ENCODE data around the gene CMTM5. TPM values are rescaled to one million over a fixed set of nuclear protein-coding genes. Genes with fewer than 3 reads are reported as not detected.

CMTM5 gene
- total RNA-seq, 2 experiments from 2014 or later, result not detected

DNA sequence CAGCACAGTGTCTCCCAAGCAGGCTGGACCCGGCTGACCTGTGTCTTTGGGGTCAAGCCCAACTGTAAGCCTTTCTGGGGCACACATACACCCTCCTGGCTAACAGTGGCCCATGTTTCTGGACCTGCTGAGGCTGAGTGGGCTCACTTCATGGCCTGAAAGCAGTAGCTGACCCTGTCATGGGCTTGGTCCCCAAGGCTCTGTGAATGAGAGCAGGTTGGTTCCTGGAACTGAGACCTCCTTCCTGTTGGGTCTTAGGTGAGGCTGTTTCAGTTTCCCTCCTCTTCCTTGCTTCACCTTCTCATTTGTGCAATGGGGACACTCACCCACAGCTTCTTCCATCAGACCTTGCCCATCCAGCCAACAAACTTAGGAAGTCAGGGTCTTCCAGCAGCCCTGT is 5.0 kb upstream of the CMTM5 start:
- peaks cover 22% of the 10 kb centered on the region for H3K27me3 Mint-ChIP-seq (ENCODE audit: low read depth)
- CTCF ChIA-PET, result interaction anchor here (1.4 kb wide), 1 partner anchor 8 kb away, joined by 5 read pairs; no protein-coding TSS in a partner anchor
- no peaks in the 10 kb centered on the region for H3K9me3 Mint-ChIP-seq (ENCODE audit: insufficient read depth)
- no peak overlapping the region for H3K4me3 Mint-ChIP-seq
- ATAC-seq (no peak), DNase-seq (no peak)
- POLR2A ChIA-PET, result interaction anchor here (0.7 kb wide), 1 partner anchor 185 kb away, joined by 3 read pairs; no protein-coding TSS in a partner anchor
- peak overlapping the region; percentile 56 for H3K27ac Mint-ChIP-seq
- no peaks in the 10 kb centered on the region for H3K36me3 Mint-ChIP-seq (ENCODE audit: low read depth)
- H3K4me1 Mint-ChIP-seq (ENCODE audit: low read depth), result peaks cover 15% of the 10 kb centered on the region

DNA sequence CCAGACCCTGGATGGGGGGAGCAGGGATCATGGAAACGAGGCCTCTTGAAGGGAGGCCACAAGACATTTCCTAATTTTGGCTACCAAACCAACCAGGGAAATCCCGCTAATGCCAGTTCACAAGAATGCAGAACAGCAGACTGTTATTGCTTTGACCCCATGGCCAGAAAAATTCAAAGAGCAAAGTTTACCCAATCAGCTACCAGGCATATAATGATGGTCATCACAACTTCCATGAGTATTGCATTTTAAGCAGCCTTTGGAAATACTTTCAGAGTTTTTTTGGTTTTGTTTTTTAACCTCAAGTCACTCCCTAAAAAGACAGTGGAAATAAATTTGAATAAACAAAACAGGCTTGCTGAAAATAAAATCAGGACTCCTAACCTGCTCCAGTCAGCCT is 4.3 kb upstream of the CMTM5 start, which contains the start of gene IL25:
Gene IL25, plus strand, starts transcription at position 301 of the 400 bp plus-strand sequence.
- Mint-ChIP-seq H3K27ac (peak within 1 kb of the TSS; percentile 56), H3K36me3 (ENCODE audit: low read depth) (no peaks in the 10 kb centered on the region), H3K4me1 (ENCODE audit: low read depth) (peaks cover 17% of the 10 kb centered on the region), H3K27me3 (ENCODE audit: low read depth) (peaks cover 15% of the 10 kb centered on the region), H3K4me3 (no peak within 1 kb of the TSS), H3K9me3 (ENCODE audit: insufficient read depth) (no peaks in the 10 kb centered on the region)
- DNase-seq (no peak), ATAC-seq (no peak)
- ChIA-PET CTCF (interaction anchor here (1.4 kb wide), 1 partner anchor 8 kb away, joined by 5 read pairs; no protein-coding TSS in a partner anchor), POLR2A (no interaction called here)

DNA sequence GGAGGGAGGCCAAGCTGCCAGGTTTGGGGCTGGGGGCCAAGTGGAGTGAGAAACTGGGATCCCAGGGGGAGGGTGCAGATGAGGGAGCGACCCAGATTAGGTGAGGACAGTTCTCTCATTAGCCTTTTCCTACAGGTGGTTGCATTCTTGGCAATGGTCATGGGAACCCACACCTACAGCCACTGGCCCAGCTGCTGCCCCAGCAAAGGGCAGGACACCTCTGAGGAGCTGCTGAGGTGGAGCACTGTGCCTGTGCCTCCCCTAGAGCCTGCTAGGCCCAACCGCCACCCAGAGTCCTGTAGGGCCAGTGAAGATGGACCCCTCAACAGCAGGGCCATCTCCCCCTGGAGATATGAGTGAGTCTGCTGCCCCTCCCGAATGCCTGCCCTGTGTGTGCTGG is 3.8 kb upstream of the CMTM5 start:
- ChIA-PET CTCF (interaction anchor here (1.0 kb wide), 1 partner anchor 12 kb away, joined by 4 read pairs; no protein-coding TSS in a partner anchor), POLR2A (no interaction called here)
- peaks cover 10% of the 10 kb centered on the region for H3K27me3 Mint-ChIP-seq (ENCODE audit: low read depth)
- no peak for ATAC-seq
- no peaks in the 10 kb centered on the region for H3K9me3 Mint-ChIP-seq (ENCODE audit: insufficient read depth)
- H3K4me1 Mint-ChIP-seq (ENCODE audit: low read depth), result peaks cover 17% of the 10 kb centered on the region
- H3K4me3 Mint-ChIP-seq, result no peak overlapping the region
- H3K36me3 Mint-ChIP-seq (ENCODE audit: low read depth), result no peaks in the 10 kb centered on the region
- no peak for DNase-seq
- H3K27ac Mint-ChIP-seq, result no peak overlapping the region

DNA sequence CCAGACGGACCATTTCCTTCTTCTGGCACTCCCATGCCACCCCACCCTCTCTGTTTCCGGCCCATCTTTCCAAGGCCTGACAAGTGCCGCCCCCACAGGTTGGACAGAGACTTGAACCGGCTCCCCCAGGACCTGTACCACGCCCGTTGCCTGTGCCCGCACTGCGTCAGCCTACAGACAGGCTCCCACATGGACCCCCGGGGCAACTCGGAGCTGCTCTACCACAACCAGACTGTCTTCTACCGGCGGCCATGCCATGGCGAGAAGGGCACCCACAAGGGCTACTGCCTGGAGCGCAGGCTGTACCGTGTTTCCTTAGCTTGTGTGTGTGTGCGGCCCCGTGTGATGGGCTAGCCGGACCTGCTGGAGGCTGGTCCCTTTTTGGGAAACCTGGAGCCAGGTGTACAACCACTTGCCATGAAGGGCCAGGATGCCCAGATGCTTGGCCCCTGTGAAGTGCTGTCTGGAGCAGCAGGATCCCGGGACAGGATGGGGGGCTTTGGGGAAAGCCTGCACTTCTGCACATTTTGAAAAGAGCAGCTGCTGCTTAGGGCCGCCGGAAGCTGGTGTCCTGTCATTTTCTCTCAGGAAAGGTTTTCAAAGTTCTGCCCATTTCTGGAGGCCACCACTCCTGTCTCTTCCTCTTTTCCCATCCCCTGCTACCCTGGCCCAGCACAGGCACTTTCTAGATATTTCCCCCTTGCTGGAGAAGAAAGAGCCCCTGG is 1.2 kb upstream of the CMTM5 start:
- peaks cover 17% of the 10 kb centered on the region for H3K4me1 Mint-ChIP-seq (ENCODE audit: low read depth)
- POLR2A ChIA-PET, result interaction anchor here (2.1 kb wide), 1 partner anchor 53 kb away, joined by 7 read pairs; no protein-coding TSS in a partner anchor
- no peak overlapping the region for H3K4me3 Mint-ChIP-seq
- H3K36me3 Mint-ChIP-seq (ENCODE audit: low read depth), result no peaks in the 10 kb centered on the region
- DNase-seq, result no peak
- CTCF ChIA-PET, result interaction anchor here (1.3 kb wide), 1 partner anchor 23 kb away, joined by 5 read pairs; the partner anchor contains the start of gene SLC22A17
- peaks cover 6% of the 10 kb centered on the region for H3K27me3 Mint-ChIP-seq (ENCODE audit: low read depth)
- H3K27ac Mint-ChIP-seq, result no peak overlapping the region
- H3K9me3 Mint-ChIP-seq (ENCODE audit: insufficient read depth), result no peaks in the 10 kb centered on the region
- ATAC-seq, result no peak

DNA sequence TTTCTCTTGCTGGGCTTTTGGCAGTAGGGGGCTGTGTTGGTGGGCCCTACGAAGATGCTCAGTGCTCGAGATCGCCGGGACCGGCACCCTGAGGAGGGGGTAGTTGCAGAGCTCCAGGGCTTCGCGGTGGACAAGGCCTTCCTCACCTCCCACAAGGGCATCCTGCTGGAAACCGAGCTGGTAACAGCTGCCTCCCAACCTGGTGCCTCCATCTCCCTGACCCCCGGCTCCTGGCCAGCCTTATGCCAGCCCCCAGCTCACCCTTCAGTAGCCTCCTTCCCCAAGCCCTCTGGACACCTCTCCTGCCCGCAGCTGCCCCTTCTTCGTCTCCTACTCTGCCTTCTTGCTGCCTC is 328 bp downstream of the CMTM5 start:
- no peak for ATAC-seq
- H3K4me1 Mint-ChIP-seq (ENCODE audit: low read depth), result peaks cover 5% of the 10 kb centered on the region
- H3K4me3 Mint-ChIP-seq, result no peak overlapping the region
- H3K36me3 Mint-ChIP-seq (ENCODE audit: low read depth), result no peaks in the 10 kb centered on the region
- H3K9me3 Mint-ChIP-seq (ENCODE audit: insufficient read depth), result no peaks in the 10 kb centered on the region
- ChIA-PET CTCF (interaction anchor here (7.5 kb wide), 1 partner anchor 50 kb away, joined by 87 read pairs; no protein-coding TSS in a partner anchor), POLR2A (interaction anchor here (2.1 kb wide), 1 partner anchor 55 kb away, joined by 7 read pairs; no protein-coding TSS in a partner anchor)
- peaks cover 6% of the 10 kb centered on the region for H3K27me3 Mint-ChIP-seq (ENCODE audit: low read depth)
- H3K27ac Mint-ChIP-seq, result no peak overlapping the region
- DNase-seq, result no peak

DNA sequence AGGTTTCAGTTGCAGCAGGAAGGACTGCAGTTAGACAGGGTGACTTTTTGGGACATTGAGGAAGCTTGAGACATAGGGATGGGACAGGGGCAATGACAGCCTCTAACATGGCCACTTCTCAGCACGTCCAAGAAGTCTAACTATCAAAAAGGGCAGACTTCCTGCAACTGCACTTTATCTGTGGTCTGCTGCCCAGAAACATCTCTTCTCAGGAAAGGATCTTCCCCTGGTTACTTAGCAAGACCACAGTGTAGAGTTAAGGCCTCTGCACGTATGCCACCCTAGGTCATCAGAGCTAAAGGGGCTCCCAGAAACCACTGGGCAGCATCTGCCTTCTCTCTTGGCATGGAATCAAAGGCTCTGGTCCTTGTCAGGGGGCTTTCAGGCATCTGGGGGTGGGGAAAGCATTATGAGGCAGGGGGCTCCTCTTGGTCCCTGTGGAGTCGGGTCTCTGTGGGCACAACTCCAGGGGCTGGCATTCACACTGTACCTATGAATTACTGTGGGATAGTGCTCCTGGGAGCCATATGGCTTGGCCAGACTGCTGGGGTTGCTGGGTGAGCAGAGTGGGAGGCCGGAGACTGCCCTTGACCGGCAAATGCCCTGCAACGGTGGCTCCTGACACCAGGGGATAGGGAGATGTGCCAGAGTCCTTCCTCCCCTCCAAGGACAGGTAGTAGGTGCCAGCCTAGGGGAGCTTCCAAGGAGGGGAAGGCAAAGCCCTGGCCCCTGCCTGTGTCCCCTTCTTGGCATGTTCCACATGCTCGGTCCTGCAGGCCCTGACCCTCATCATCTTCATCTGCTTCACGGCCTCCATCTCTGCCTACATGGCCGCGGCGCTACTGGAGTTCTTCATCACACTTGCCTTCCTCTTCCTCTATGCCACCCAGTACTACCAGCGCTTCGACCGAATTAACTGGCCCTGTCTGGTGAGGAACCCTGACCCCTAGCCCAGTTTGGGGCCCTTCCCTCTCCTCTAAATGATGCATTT is 1.0 kb downstream of the CMTM5 start:
- ATAC-seq (no peak), DNase-seq (no peak)
- ChIA-PET POLR2A (interaction anchor here (2.1 kb wide), 1 partner anchor 56 kb away, joined by 7 read pairs; no protein-coding TSS in a partner anchor), CTCF (interaction anchor here (1.2 to 7.5 kb wide), 3 partner anchors 50 to 257 kb away, joined by 4 to 87 read pairs (median 27); partner anchors contain the start of gene PABPN1)
- no peaks in the 10 kb centered on the region for H3K36me3 Mint-ChIP-seq (ENCODE audit: low read depth)
- H3K4me3 Mint-ChIP-seq, result no peak overlapping the region
- H3K27ac Mint-ChIP-seq, result no peak overlapping the region
- peaks cover 2% of the 10 kb centered on the region for H3K4me1 Mint-ChIP-seq (ENCODE audit: low read depth)
- H3K27me3 Mint-ChIP-seq (ENCODE audit: low read depth), result peaks cover 8% of the 10 kb centered on the region
- H3K9me3 Mint-ChIP-seq (ENCODE audit: insufficient read depth), result no peaks in the 10 kb centered on the region

DNA sequence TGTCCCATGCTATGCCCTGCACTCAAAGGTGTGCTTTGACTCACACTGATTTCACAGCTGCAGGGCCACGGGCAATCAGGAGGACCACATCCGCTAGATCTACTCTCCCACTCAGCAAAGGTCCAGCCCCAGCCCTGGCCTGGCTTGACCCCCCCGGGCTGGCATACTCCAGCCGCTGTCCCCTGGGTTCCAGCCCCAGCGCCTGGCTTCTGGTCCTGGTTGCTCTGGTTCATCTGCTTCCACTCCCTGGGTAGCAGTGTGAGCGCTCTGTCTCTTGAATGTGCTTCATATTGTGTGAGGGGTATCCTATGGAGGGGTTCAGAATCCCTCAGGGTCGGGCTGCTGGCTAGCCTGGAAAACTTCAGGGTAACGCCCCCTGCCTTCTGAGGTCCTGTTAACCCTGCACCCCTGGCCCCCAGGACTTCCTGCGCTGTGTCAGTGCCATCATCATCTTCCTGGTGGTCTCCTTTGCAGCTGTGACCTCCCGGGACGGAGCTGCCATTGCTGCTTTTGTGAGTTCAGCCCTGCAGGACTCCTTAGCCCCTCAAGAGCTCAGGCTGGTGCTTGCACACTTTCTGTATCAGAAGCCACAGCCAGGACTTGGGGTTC is 1.9 kb downstream of the CMTM5 start:
- ChIA-PET CTCF (interaction anchor here (1.0 to 7.5 kb wide), 6 partner anchors 40 to 257 kb away, joined by 3 to 87 read pairs (median 4); partner anchors contain the start of gene PABPN1), POLR2A (no interaction called here)
- no peak for ATAC-seq

DNA sequence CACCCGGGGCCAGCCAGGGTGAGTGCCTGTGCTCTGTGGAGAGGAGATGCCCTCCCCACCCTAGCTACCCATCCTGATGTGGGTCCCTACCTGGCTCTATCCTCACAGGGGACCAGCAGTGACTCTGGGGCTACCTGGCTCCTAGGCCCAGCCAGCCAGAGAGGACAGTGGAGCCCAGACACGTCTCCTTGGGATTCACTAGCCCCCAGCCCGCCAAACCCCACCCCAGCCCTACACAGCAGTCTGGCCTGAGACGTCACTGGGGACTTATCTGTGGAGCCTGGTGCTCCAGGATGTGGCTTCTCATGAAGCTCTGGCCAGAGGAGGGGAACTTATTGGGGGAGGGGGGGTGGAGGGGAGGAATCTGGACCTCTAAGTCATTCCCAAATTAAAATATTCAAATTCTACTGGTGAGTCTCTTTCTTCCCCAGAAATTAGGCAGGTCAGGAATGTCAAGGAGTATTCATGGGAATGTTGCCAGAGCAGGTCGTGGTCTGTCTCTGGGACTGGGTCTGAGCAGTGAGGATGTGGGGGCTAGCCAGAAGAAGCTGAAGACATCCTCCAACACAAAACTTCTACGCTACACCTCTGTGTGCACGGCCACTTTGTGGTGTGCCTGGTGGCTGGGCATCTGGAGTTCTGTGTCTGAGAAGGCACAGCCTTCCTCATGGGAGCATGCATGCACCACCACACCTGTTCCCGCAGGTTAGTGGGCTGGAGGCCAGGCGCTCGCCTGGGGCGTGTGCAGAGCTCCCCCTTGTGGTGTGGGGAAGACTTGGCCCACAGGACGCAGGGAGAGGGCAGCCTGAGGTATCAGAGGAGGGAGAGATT is 2.7 kb downstream of the CMTM5 start:
- H3K27ac Mint-ChIP-seq, result no peak overlapping the region
- peaks cover 6% of the 10 kb centered on the region for H3K27me3 Mint-ChIP-seq (ENCODE audit: low read depth)
- peaks cover 2% of the 10 kb centered on the region for H3K4me1 Mint-ChIP-seq (ENCODE audit: low read depth)
- H3K4me3 Mint-ChIP-seq, result no peak overlapping the region
- no peaks in the 10 kb centered on the region for H3K36me3 Mint-ChIP-seq (ENCODE audit: low read depth)
- peak; percentile 93 for ATAC-seq
- no peaks in the 10 kb centered on the region for H3K9me3 Mint-ChIP-seq (ENCODE audit: insufficient read depth)
- CTCF ChIA-PET, result interaction anchor here (0.7 to 7.5 kb wide), 43 partner anchors 8 to 613 kb away, joined by 3 to 87 read pairs (median 5); partner anchors contain the start of genes OXA1L, PABPN1 and SLC22A17
- POLR2A ChIA-PET, result interaction anchor here (1.0 kb wide), 1 partner anchor 53 kb away, joined by 5 read pairs; no protein-coding TSS in a partner anchor
- DNase-seq, result peak; percentile 72

More for the DNA sequence above, 1.9 kb downstream of the CMTM5 start:
- H3K27me3 Mint-ChIP-seq (ENCODE audit: low read depth), result peaks cover 8% of the 10 kb centered on the region
- no peaks in the 10 kb centered on the region for H3K36me3 Mint-ChIP-seq (ENCODE audit: low read depth)
- peaks cover 2% of the 10 kb centered on the region for H3K4me1 Mint-ChIP-seq (ENCODE audit: low read depth)
- H3K27ac Mint-ChIP-seq, result no peak overlapping the region
- DNase-seq, result no peak
- no peak overlapping the region for H3K4me3 Mint-ChIP-seq
- H3K9me3 Mint-ChIP-seq (ENCODE audit: insufficient read depth), result no peaks in the 10 kb centered on the region

DNA sequence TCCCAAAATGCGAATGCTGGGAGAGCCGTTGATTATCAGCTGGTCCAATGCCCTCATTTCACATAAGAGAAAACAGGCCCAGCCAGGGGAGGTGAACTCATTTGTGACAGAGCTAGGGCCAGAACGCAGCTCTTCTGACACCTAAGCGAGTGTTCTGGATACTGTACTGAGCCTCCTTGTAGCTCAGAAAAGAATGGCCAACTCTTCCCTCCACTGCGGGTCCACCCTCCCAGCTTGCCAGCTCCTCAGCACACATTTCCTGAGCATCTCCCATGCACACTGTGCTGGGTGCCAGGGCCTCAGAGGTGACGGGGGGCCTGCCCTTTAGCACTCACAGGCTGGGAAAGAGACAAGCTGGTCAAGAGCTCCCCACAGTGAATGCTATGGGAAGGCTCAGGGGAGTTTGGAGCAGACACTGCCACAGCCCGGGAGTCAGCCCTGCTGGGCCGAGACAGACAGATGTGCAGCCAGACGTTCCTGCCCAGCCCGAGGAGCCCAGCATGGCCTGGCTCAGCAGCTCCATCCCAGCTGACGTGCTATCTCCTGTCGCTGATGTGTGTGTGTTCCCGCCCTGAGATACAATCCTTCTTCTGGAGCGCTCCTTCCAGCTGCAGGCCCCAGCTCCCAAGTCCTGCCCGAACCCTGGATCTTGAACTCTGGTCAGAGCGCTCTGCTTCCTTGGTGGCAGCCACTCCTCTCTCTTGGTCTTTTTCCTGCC is 3.5 kb downstream of the CMTM5 start:
- Mint-ChIP-seq H3K4me1 (ENCODE audit: low read depth) (peaks cover 2% of the 10 kb centered on the region), H3K4me3 (no peak overlapping the region), H3K36me3 (ENCODE audit: low read depth) (no peaks in the 10 kb centered on the region), H3K27me3 (ENCODE audit: low read depth) (peaks cover 6% of the 10 kb centered on the region), H3K9me3 (ENCODE audit: insufficient read depth) (no peaks in the 10 kb centered on the region), H3K27ac (no peak overlapping the region)
- DNase-seq (no peak), ATAC-seq (peak; percentile 21)
- ChIA-PET POLR2A (interaction anchor here (1.0 kb wide), 1 partner anchor 54 kb away, joined by 5 read pairs; no protein-coding TSS in a partner anchor), CTCF (interaction anchor here (0.7 to 7.5 kb wide), 41 partner anchors 9 to 614 kb away, joined by 3 to 87 read pairs (median 5); partner anchors contain the start of genes OXA1L, PABPN1 and SLC22A17)

DNA sequence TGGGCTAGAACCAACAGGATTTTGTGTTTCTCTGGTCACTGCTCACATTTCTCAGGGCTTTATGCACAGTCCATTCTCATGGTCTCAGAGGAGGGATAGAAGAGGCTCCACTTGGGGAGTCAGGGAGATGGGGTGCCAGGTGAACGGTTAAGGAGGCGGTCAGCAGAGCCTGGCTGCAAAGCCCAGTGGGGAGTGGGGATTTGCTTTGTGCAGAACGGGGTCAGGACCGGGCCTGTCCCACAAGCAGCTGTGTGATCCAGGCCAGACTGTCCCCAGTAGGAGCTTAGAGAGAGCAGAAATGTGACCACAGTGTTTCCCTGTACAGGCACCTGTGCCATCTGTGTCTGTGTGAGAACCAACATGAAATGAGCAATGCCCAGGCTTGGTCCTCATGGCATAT is 4.1 kb downstream of the CMTM5 start:
- Mint-ChIP-seq H3K27me3 (ENCODE audit: low read depth) (peaks cover 6% of the 10 kb centered on the region), H3K4me1 (ENCODE audit: low read depth) (peaks cover 2% of the 10 kb centered on the region), H3K27ac (no peak overlapping the region), H3K4me3 (no peak overlapping the region), H3K36me3 (ENCODE audit: low read depth) (no peaks in the 10 kb centered on the region), H3K9me3 (ENCODE audit: insufficient read depth) (no peaks in the 10 kb centered on the region)
- CTCF ChIA-PET, result interaction anchor here (1.0 to 7.5 kb wide), 17 partner anchors 9 to 261 kb away, joined by 3 to 87 read pairs (median 7); no protein-coding TSS in a partner anchor
- POLR2A ChIA-PET, result no interaction called here
- DNase-seq (no peak), ATAC-seq (no peak)
